Epithelial cell of esophagus (primary cell): Measurements from ENCODE around the gene WBP2NL.

ENCODE experiments used
- DNase-seq: peaks from one replicate; pipeline ENCODE4 v3.0.0; 2010; ENCODE audit warnings: low read depth
- H3K4me3 ChIP-seq: 2 replicates; pipeline ENCODE4 v1.5.1; 2011; ENCODE audit warnings: mild to moderate bottlenecking, low read length, control low read depth
- CTCF ChIP-seq: IDR thresholded peaks from 2 replicates; pipeline ENCODE4 v1.5.1; 2011; ENCODE audit warnings: low read depth, mild to moderate bottlenecking, low read length, control low read depth, inconsistent platforms; ENCODE audit not compliant: insufficient read depth; ENCODE audit errors: missing control alignments

WBP2NL gene

GRCh38 chr22:42056757-42057511, 58.3 kb downstream of the WBP2NL start:
- no peak overlapping the region for H3K4me3 ChIP-seq
- DNase-seq, result no peak
- no peak for TF ChIP-seq CTCF

- TF ChIP-seq CTCF, result no peak
- no peak overlapping the region for H3K4me3 ChIP-seq
- no peak for DNase-seq
Observed at GRCh38 chr22:42060489-42060888, 61.9 kb downstream of the WBP2NL start.

GRCh38 chr22:42061041-42061440, 62.5 kb downstream of the WBP2NL start:
- no peak for DNase-seq
- no peak for TF ChIP-seq CTCF
- no peak overlapping the region for H3K4me3 ChIP-seq

GRCh38 chr22:42062506-42063170, 64.0 kb downstream of the WBP2NL start:
- H3K4me3 ChIP-seq, result no peak overlapping the region
- no peak for TF ChIP-seq CTCF
- DNase-seq, result no peak

- TF ChIP-seq CTCF, result no peak
- no peak overlapping the region for H3K4me3 ChIP-seq
- DNase-seq, result no peak
Observed at GRCh38 chr22:42064629-42065028, 66.0 kb downstream of the WBP2NL start.

- TF ChIP-seq CTCF, result no peak
- no peak overlapping the region for H3K4me3 ChIP-seq
- DNase-seq, result no peak
Observed at GRCh38 chr22:42065438-42066125, 67.0 kb downstream of the WBP2NL start.
